Activated T-helper 2 cell treated with anti-CD3 and anti-CD28 coated beads, Interferon-gamma antibody, Interleukin-2, Interleukin-4, amounts not matched to agents 10 μg/mL and 5 μg/mL and 100 μg/mL, durations not matched to agents 14 hours and 24 hours and 36 hours (primary cell): ENCODE data around the gene STOM. TPM values are rescaled to one million over a fixed set of nuclear protein-coding genes. Genes with fewer than 3 reads are reported as not detected.
"Not testable (repeated sequence)": the region's sequence is repeated elsewhere in the genome, so short reads cannot be mapped to it uniquely, and the experiment has no call there.

Experiments used
- DNase-seq: peaks from one replicate; pipeline ENCODE4 v3.0.0; 2021; ENCODE audit warnings: low spot score
- H3K27ac Mint-ChIP-seq: one replicate; pipeline ENCODE4 v1.8.0; 2021; ENCODE audit warnings: mixed read lengths
- H3K27me3 Mint-ChIP-seq: one replicate; pipeline ENCODE4 v1.8.0; 2021; ENCODE audit warnings: low read depth, mixed read lengths
- H3K36me3 Mint-ChIP-seq: one replicate; pipeline ENCODE4 v1.8.0; 2021; ENCODE audit warnings: low read depth, mixed read lengths
- H3K4me1 Mint-ChIP-seq: one replicate; pipeline ENCODE4 v1.8.0; 2021; ENCODE audit warnings: low read depth, mixed read lengths
- H3K4me3 Mint-ChIP-seq: one replicate; pipeline ENCODE4 v1.8.0; 2021; ENCODE audit warnings: low read depth, mild to moderate bottlenecking, moderate library complexity, mixed read lengths
- H3K9me3 Mint-ChIP-seq: one replicate; pipeline ENCODE4 v1.8.0; 2021; ENCODE audit warnings: mixed read lengths
- intact Hi-C: fragments of 100-400 bp; cut with micrococcal nuclease; formaldehyde crosslinking; loops from one replicate; pipeline ENCODE4 v1.15.1; 2023
- total RNA-seq: library from RNA; stranded (reverse); gene quantifications from 2 replicates; pipeline ENCODE4 v1.2.3, GENCODE V29; 2022

The STOM gene, protein sequence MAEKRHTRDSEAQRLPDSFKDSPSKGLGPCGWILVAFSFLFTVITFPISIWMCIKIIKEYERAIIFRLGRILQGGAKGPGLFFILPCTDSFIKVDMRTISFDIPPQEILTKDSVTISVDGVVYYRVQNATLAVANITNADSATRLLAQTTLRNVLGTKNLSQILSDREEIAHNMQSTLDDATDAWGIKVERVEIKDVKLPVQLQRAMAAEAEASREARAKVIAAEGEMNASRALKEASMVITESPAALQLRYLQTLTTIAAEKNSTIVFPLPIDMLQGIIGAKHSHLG
- total RNA-seq: 18.9 and 21.0 TPM in 2 replicates

DNA sequence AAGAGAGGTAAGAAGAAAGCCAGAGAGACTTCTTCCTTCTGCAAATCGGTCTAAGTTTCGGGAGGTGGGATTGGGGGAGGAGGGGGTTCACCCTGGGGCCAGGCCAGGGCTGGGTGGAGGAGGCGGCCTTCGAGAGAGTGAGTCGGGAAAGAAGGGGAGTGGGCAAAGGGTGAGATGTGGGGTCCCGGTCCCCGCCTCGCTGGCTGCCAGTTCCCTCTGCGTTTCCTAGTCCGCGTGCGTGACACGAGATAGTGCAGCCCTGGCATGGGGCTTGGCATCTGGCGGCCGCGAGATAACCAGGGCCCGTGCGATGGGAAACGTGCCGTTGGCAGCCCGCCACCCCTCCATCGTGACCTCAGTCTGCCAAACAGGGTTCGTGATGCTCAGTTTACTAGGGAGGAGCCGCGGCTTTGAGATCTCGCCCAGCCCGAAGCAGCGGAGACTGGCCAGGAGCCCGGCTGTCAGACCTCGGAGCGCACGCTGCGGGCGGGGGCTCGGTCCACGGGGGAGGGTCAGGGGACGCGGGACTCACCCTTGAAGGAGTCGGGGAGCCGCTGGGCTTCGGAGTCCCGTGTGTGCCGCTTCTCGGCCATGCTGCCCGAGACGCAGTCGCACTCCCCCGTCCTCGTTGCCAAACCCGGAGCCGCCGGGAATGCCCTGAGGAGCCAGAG, at the start of gene STOM:
Gene STOM (minus strand): TSS at position 656 of the 671 bp plus-strand sequence. CDS start 63 bp downstream, at position 593.
- H3K4me1 Mint-ChIP-seq: peaks cover 35% of the 10 kb centered on the region
- peaks cover 10% of the 10 kb centered on the region for H3K36me3 Mint-ChIP-seq
- no peaks in the 10 kb centered on the region for H3K27me3 Mint-ChIP-seq
- H3K4me3 Mint-ChIP-seq: peak within 1 kb of the TSS; percentile 84
- H3K27ac Mint-ChIP-seq: peak within 1 kb of the TSS; percentile 90
- intact Hi-C loops: loop anchor here (2.0 to 10.0 kb wide), 3 partner anchors 17 to 165 kb away; partner anchors contain the start of gene RAB14
- no peak for DNase-seq
- H3K9me3 Mint-ChIP-seq: peaks cover 5% of the 10 kb centered on the region

DNA sequence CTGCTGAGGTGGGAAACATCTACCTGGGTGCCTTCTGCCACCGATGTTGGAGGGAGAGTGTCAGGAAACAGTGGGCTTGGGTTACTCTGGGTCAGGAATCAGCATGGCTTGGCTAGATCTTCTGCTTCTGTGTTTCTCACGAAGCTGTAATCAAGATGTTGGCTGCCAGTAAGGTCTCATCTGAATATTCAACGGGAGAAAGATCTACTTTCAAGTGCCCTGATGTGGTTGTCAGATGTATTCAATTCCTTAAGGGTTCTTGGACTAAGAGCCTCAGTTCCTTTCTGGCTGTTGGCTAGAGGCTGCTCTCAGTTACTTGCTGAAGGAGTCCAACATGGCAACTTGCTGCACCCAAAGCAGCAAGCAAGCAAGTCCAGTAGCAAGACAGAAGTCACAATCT, 41.9 kb upstream of the STOM start:
- Mint-ChIP-seq H3K4me1 (no peaks in the 10 kb centered on the region), H3K27ac (no peak overlapping the region)

DNA sequence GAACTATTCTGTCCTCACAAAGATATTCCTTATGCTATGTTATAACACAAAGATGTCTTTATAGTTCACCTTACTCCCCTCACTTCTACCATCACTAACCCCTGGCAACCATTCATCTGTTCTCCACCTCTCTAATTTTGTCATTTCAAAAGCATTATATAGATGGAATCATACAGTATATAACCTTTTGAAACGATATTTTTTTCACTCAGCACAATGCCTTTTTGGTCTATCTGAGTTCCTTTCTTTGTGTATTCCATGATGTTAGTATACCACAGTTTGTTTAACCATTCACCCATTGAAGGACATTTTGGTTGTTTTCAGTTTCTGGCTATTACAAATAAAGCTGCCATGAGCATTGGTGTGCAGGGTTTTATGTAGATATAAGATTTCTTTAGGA, 35.8 kb upstream of the STOM start:
- Mint-ChIP-seq H3K9me3 (peaks cover 9% of the 10 kb centered on the region), H3K4me3 (no peak overlapping the region), H3K36me3 (no peaks in the 10 kb centered on the region), H3K27me3 (peaks cover 36% of the 10 kb centered on the region), H3K4me1 (no peaks in the 10 kb centered on the region), H3K27ac (no peak overlapping the region)
- intact Hi-C loops: no loop called here
- DNase-seq: no peak

More for the DNA sequence above, 41.9 kb upstream of the STOM start:
- no peaks in the 10 kb centered on the region for H3K9me3 Mint-ChIP-seq
- H3K4me3 Mint-ChIP-seq: no peak overlapping the region
- H3K27me3 Mint-ChIP-seq: peaks cover 20% of the 10 kb centered on the region
- DNase-seq: no peak
- intact Hi-C loops: no loop called here
- no peaks in the 10 kb centered on the region for H3K36me3 Mint-ChIP-seq

DNA sequence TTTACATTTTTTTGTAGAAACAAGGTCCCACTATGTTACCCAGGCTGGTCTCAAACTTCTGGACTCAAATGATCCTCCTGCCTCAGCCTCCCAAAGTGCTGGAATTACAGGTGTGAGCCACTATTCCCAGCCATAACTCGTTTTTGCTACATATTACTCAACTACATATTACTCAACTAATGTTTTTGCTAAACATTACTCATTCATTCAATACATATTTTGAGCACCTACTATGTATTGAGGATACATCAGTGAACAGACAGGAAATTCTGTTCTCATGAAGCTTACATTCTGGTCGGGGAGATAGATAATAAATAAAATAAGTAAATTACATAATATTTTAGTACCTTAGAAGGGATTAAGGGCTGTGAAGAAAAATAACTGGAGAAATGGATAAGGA, 34.9 kb upstream of the STOM start:
- Mint-ChIP-seq H3K27me3 (peaks cover 29% of the 10 kb centered on the region), H3K4me1 (no peaks in the 10 kb centered on the region), H3K9me3 (peaks cover 9% of the 10 kb centered on the region), H3K4me3 (no peak overlapping the region), H3K36me3 (no peaks in the 10 kb centered on the region), H3K27ac (no peak overlapping the region)
- intact Hi-C loops: loop anchor here (5.0 kb wide), 1 partner anchor 128 kb away; no protein-coding TSS in a partner anchor
- DNase-seq: no peak

DNA sequence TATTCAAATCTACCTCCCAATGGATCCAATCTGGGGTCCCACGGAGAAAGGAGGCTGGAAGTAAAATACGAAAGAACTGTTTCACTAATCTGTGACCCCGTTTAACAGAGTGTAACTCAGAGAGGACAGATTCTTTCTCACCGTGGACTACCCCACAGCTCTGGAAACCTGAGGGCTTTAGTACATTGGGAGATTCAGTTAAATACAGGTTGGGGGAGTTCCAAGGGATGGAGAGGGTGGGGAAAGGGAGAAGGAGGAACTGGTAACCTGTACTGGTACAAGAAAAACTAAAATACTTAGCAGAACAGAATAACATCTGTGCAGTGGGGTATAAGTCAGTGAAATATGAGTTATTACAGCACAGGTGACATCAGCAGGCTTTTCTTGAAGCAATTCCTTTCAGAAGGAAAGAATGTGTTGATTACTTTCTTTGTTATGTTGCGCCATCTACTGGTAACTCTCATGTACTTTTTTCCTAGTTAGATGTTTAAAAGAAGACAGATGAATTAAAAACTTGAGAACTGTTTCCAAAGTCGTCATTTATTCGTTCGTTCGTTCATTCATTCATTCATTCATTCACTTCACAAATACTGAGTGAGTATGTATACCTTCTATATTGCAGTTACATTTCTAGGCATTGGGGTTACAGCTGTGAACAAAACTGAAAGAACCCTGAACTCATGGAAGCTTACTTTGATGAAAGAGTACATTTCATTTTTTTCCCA, 30.0 kb upstream of the STOM start:
- no peaks in the 10 kb centered on the region for H3K36me3 Mint-ChIP-seq
- H3K9me3 Mint-ChIP-seq: peaks cover 3% of the 10 kb centered on the region
- DNase-seq: no peak
- no peak overlapping the region for H3K27ac Mint-ChIP-seq
- H3K27me3 Mint-ChIP-seq: peaks cover 16% of the 10 kb centered on the region
- no peaks in the 10 kb centered on the region for H3K4me1 Mint-ChIP-seq
- no peak overlapping the region for H3K4me3 Mint-ChIP-seq
- intact Hi-C loops: loop anchor here (1.0 to 5.0 kb wide), 3 partner anchors 80 to 187 kb away; no protein-coding TSS in a partner anchor

DNA sequence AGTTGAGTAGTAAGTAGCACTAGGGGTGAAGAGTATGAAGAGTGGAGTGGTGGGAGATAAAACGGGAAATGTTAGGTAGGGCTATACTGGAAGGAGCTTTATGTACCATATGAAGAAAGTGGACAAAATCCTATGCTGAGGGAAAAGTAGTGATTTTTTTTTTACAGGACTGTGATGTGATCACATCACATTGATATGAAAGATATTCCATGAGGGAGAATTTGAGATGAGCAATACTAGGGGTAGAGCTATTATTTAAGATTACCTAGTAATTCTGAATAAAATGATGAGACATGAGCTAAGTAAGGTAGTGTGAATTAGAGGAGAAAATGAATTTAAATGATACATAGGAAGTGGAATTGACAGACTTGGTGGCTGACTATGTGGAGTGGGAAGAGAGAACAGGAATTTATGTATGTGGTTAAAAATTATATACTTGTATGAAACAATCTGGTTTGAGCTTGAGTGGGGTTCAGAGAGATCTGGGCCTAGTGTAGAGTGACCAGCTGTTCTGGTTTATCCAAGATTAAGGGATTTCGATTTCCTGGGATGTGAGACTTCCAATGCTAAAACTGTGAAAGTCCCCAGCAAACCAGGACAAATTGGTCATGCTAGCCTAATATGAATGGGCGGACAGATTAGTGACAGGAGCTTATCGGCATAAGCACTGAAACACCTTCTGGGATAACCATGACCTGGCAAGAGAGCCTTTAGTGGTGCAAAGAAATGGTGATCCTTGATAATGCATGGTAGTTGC, 29.3 kb upstream of the STOM start:
- H3K9me3 Mint-ChIP-seq: no peaks in the 10 kb centered on the region
- no peaks in the 10 kb centered on the region for H3K36me3 Mint-ChIP-seq
- DNase-seq: no peak
- H3K27ac Mint-ChIP-seq: no peak overlapping the region
- intact Hi-C loops: no loop called here
- H3K27me3 Mint-ChIP-seq: peaks cover 16% of the 10 kb centered on the region
- H3K4me3 Mint-ChIP-seq: no peak overlapping the region
- H3K4me1 Mint-ChIP-seq: no peaks in the 10 kb centered on the region

DNA sequence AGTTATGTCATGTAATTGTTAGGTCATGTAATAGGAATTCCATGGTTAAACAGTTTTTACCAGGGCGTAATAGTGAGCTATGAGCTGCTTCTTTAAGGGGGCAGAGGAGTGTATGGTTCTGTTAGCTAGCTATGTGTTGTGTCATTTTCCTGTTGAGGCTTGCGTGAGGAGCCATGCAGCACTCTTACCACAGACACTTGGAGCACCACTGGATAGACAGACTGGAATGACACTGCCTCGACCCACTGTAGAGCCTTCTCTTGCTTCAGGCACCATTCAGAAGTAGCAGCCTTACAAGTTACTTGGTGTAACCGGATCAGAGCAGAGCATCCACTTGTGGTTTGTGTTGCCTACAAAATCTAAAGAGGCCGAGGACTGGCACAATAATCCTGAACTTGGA, 28.3 kb upstream of the STOM start:
- Mint-ChIP-seq H3K36me3 (no peaks in the 10 kb centered on the region), H3K9me3 (no peaks in the 10 kb centered on the region), H3K27me3 (peaks cover 16% of the 10 kb centered on the region), H3K4me1 (peaks cover 2% of the 10 kb centered on the region), H3K27ac (no peak overlapping the region), H3K4me3 (no peak overlapping the region)
- no peak for DNase-seq
- intact Hi-C loops: no loop called here

DNA sequence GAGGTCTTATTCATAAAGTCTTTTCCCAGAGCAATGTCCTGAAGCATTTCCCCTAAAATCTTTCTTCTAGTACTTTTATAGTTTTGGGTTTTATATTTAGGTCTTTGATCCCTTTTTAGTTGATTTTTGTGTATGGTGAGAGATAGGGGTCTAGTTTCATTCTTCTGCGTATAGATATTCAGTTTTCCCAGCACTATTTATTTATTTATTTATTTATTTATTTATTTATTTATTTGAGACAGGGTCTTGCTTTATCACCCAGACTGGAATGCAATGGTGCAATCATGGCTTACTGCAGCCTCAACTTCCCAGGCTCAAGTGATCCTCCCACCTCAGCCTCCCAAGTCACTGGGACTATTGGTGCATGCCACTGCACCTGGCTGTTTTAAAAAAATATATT, 27.2 kb upstream of the STOM start:
- H3K27me3 Mint-ChIP-seq, H3K36me3 Mint-ChIP-seq, intact Hi-C loops, H3K4me3 Mint-ChIP-seq, DNase-seq, H3K4me1 Mint-ChIP-seq, H3K9me3 Mint-ChIP-seq, H3K27ac Mint-ChIP-seq: not testable (repeated sequence)

DNA sequence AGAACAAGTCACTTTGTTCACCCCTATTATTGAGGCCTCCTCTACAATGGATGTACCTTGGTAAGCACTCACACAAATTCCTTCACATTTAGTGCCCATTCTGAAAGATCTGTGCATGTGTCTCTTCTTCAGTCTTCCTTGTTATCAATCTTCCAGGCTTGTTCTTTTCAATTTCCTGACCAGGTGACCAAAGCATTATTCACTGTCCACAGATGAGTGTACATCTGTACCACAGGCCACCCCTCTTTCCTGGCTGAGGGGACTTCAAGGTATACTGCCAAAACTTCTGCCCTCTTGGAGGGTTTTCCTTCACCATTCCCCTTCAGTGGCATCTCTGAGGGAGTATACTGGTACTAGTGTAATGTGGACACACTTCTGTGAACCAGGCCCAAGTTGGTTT, 25.5 kb upstream of the STOM start:
- no peak for DNase-seq
- intact Hi-C loops: no loop called here
- no peaks in the 10 kb centered on the region for H3K36me3 Mint-ChIP-seq
- no peaks in the 10 kb centered on the region for H3K9me3 Mint-ChIP-seq
- peaks cover 8% of the 10 kb centered on the region for H3K4me1 Mint-ChIP-seq
- no peak overlapping the region for H3K4me3 Mint-ChIP-seq
- no peaks in the 10 kb centered on the region for H3K27me3 Mint-ChIP-seq
- no peak overlapping the region for H3K27ac Mint-ChIP-seq

DNA sequence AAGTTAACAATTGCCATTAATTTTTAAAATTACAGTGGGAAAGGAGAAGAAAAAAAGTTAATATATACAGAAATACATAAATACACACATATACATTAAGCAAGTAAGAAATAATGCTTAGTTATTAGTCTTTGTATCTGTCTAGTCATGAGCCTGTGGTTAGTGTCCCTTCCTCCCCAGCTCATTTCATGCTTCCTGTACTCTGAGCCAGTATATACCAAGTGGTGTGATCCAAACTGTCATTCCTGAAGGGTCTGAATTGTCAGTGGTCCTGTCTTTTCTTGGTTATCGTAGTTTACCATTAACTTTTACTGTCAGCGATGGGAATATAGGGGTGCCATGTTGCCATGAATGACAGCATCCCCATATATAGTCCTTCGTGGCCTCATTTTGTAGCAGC, 24.2 kb upstream of the STOM start:
- peaks cover 8% of the 10 kb centered on the region for H3K4me1 Mint-ChIP-seq
- DNase-seq: no peak
- no peaks in the 10 kb centered on the region for H3K9me3 Mint-ChIP-seq
- intact Hi-C loops: no loop called here
- H3K4me3 Mint-ChIP-seq: no peak overlapping the region
- H3K27me3 Mint-ChIP-seq: peaks cover 3% of the 10 kb centered on the region
- no peak overlapping the region for H3K27ac Mint-ChIP-seq
- no peaks in the 10 kb centered on the region for H3K36me3 Mint-ChIP-seq

DNA sequence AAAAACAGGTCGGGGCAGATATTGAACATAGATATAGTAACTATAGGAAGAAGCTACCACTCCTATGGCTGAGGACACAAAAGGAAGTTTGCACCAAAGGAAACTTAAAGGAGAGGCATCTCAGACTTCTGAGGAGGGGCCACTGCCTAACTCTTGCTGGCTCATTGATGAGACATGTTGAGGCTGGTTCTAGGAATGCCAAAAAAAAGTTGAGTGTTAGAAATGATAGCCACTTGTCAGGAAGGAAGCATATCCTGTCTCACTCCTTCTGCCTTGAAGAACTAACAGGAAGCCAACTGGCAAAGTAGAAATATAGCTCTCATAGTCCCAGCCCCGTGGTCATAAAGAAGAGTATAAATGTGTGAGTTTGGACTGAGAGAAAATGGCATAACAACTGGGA, 23.3 kb upstream of the STOM start:
- Mint-ChIP-seq H3K4me1 (peaks cover 8% of the 10 kb centered on the region), H3K27me3 (peaks cover 3% of the 10 kb centered on the region), H3K4me3 (no peak overlapping the region), H3K27ac (no peak overlapping the region), H3K36me3 (no peaks in the 10 kb centered on the region), H3K9me3 (no peaks in the 10 kb centered on the region)
- intact Hi-C loops: no loop called here
- DNase-seq: no peak

DNA sequence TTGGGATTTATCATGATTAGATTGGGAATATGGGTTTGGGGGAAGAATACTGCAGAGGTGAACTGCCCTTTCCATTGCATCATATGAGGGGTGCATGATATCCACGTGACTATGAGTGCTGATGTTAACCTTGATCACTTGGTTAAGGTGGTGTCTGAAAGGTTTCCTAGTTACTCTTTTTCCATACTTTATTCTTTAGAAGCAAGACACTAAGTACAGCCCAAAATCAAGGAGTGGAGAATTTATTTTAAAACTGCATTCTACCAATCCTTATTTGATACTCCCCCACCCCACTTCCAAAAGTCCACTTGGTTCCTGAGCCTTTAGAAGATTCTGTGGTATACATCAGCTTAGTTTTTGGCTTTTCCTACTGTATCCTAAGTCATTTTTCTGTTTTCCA, 20.3 kb upstream of the STOM start:
- no peak overlapping the region for H3K4me3 Mint-ChIP-seq
- intact Hi-C loops: no loop called here
- H3K27me3 Mint-ChIP-seq: peaks cover 13% of the 10 kb centered on the region
- DNase-seq: no peak
- no peaks in the 10 kb centered on the region for H3K36me3 Mint-ChIP-seq
- H3K27ac Mint-ChIP-seq: no peak overlapping the region
- H3K9me3 Mint-ChIP-seq: no peaks in the 10 kb centered on the region
- peaks cover 8% of the 10 kb centered on the region for H3K4me1 Mint-ChIP-seq
